Osteoblast (primary cell): ENCODE measurements around the gene PITPNC1. TPM values are rescaled to one million over a fixed set of nuclear protein-coding genes. Genes with fewer than 3 reads are reported as not detected.

Experiments
- DNase-seq: peaks from one replicate; pipeline ENCODE4 v3.0.0; 2011; ENCODE audit warnings: low spot score, mixed read lengths; ENCODE audit not compliant: insufficient read length; ENCODE audit errors: missing footprints
- H2AFZ ChIP-seq: 2 replicates; pipeline ENCODE4 v1.6.0; 2011; ENCODE audit warnings: mild to moderate bottlenecking, low read length
- H3K27ac ChIP-seq: 2 replicates; pipeline ENCODE4 v1.5.1; 2011; ENCODE audit warnings: mild to moderate bottlenecking, low read depth, low read length, moderate library complexity
- H3K27me3 ChIP-seq: 2 replicates; pipeline ENCODE4 v1.6.0; 2012; ENCODE audit warnings: mild to moderate bottlenecking, control low read depth, inconsistent platforms, low read length, moderate library complexity; ENCODE audit not compliant: insufficient read depth
- H3K36me3 ChIP-seq: 2 replicates; pipeline ENCODE4 v1.5.1; 2011; ENCODE audit warnings: mild to moderate bottlenecking, low read length, control low read depth, moderate library complexity; ENCODE audit not compliant: insufficient read depth
- H3K4me1 ChIP-seq: 2 replicates; pipeline ENCODE4 v1.5.1; 2011; ENCODE audit warnings: mild to moderate bottlenecking, low read length, control low read depth, moderate library complexity; ENCODE audit not compliant: insufficient read depth
- H3K4me2 ChIP-seq: 2 replicates; pipeline ENCODE4 v1.6.0; 2011; ENCODE audit warnings: mild to moderate bottlenecking, low read length; ENCODE audit not compliant: insufficient read depth
- H3K4me3 ChIP-seq: fragments of 200-600 bp; sonication (generic); 3 replicates; pipeline ENCODE4 v1.5.1; 2012; ENCODE audit warnings: mild to moderate bottlenecking, low read length, inconsistent platforms; ENCODE audit not compliant: insufficient read depth
- H3K79me2 ChIP-seq: 2 replicates; pipeline ENCODE4 v1.6.0; 2012; ENCODE audit warnings: mild to moderate bottlenecking, low read length, control low read depth, inconsistent platforms; ENCODE audit not compliant: insufficient read depth
- H3K9me3 ChIP-seq: 2 replicates; pipeline ENCODE4 v1.5.1; 2011; ENCODE audit warnings: low read depth, low read length, control low read depth
- H4K20me1 ChIP-seq: 2 replicates; pipeline ENCODE4 v1.6.0; 2012; ENCODE audit warnings: mild to moderate bottlenecking, low read length, control low read depth; ENCODE audit not compliant: insufficient read depth
- total RNA-seq: library from RNA; depleted of rRNA; stranded (reverse); fragments of >200 nt; gene quantifications from 2 replicates; pipeline ENCODE4 v1.2.3, GENCODE V29; 2012
- TF ChIP-seq, protein P1 (sequence below): IDR thresholded peaks from 2 replicates; pipeline ENCODE4 v1.5.1; 2011; ENCODE audit warnings: mild to moderate bottlenecking, low read depth, low read length, moderate library complexity; ENCODE audit errors: extremely low read depth

Gene PITPNC1
- total RNA-seq, 1 donor, result 6.2 TPM

DNA sequence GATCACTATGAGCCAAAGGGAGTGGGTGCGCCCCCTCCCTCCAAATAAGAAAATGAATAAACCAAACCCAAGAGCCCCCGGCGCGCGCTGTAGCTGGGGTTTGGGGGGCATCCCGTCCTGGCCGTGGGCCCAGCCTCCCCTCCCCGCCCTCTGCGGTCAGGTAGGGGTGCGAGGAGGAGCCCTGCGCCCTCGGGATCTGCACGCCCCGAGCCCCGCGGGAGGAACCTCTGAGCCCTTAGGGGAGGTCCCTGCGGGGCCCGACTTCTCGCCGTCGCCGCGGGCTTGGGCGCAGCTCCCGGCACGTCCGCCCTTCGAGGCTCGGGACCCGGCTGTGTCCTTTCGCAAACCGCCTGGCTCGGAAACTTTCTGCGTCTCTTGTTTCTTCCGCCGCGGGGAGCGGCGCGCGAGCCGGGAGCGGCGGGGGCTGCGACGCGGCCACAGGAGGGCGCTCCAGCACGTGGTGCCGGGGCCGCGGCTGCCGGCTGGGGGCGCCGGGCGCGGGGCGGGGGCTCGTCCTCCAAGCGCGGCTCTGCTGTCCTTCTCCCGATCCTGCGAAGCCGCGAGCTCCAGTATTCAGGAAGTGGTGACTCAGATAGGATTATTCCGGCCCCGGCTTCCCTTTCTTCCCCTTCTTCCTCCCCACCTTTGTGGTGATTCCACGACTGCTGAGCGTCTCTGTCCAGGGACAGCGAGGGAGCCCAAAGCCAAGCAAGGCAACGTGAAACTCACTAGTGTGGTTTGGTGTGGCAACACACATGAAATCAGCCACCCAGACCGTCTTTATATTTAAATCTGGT, 1.6 kb downstream of the PITPNC1 start:
- peaks cover 18% of the 10 kb centered on the region for H3K4me1 ChIP-seq
- no peaks in the 10 kb centered on the region for H3K9me3 ChIP-seq
- H3K27me3 ChIP-seq, result no peaks in the 10 kb centered on the region
- H3K79me2 ChIP-seq, result peaks cover 22% of the 10 kb centered on the region
- H4K20me1 ChIP-seq, result peaks cover 2% of the 10 kb centered on the region
- H3K4me2 ChIP-seq, result peak overlapping the region; percentile 100
- DNase-seq, result peak; percentile 95
- no peaks in the 10 kb centered on the region for H3K36me3 ChIP-seq
- H3K4me3 ChIP-seq, result peak overlapping the region; percentile 88
- TF ChIP-seq, protein P1, sequence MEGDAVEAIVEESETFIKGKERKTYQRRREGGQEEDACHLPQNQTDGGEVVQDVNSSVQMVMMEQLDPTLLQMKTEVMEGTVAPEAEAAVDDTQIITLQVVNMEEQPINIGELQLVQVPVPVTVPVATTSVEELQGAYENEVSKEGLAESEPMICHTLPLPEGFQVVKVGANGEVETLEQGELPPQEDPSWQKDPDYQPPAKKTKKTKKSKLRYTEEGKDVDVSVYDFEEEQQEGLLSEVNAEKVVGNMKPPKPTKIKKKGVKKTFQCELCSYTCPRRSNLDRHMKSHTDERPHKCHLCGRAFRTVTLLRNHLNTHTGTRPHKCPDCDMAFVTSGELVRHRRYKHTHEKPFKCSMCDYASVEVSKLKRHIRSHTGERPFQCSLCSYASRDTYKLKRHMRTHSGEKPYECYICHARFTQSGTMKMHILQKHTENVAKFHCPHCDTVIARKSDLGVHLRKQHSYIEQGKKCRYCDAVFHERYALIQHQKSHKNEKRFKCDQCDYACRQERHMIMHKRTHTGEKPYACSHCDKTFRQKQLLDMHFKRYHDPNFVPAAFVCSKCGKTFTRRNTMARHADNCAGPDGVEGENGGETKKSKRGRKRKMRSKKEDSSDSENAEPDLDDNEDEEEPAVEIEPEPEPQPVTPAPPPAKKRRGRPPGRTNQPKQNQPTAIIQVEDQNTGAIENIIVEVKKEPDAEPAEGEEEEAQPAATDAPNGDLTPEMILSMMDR, result peak; percentile 51
- peak overlapping the region; percentile 92 for H3K27ac ChIP-seq
- H2AFZ ChIP-seq, result peak overlapping the region; percentile 86

DNA sequence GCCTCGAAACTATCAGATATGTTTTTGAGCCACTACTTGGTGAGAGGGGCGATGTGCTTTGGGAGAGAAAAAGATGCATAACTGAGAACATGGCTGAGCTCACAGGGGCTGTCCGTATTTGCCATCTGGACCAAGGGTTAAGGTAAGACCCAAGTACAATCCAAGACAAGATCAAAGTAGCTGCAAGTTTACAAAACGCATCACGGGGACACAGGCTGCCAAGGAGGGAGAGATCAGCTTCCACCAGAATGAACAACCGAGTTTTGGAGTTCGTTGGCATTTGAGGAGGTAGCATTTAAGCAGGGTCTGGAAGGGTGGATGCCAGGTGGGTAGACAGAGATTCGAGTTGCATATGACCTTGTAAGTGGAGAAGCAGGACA, 2.2 kb downstream of the PITPNC1 start:
- Histone ChIP-seq H2AFZ (peak overlapping the region; percentile 86), H3K9me3 (no peaks in the 10 kb centered on the region), H4K20me1 (peaks cover 2% of the 10 kb centered on the region), H3K27me3 (no peaks in the 10 kb centered on the region), H3K36me3 (no peaks in the 10 kb centered on the region), H3K79me2 (peaks cover 25% of the 10 kb centered on the region), H3K4me3 (peak overlapping the region; percentile 88), H3K4me1 (peaks cover 18% of the 10 kb centered on the region), H3K4me2 (peak overlapping the region; percentile 100), H3K27ac (peak overlapping the region; percentile 76)
- TF ChIP-seq, protein P1, result no peak
- DNase-seq, result no peak

DNA sequence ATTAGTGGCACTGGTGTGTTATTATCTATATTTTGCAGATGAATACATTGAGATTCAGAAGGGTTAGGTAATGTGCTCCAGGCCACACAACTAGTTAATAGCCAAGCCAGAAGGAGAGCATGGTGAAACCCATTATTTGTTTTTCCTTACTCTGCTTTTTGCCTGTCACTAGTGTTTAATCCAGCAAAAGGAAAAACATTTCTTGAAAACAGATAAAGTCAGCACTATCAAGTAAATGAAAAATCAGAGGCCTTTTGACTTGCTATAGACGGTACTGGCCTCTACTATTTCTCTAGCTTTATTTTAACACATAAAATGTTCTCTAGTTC, 4.8 kb downstream of the PITPNC1 start:
- Histone ChIP-seq H3K79me2 (peaks cover 37% of the 10 kb centered on the region), H3K36me3 (no peaks in the 10 kb centered on the region), H3K4me1 (peaks cover under 1% of the 10 kb centered on the region), H3K9me3 (no peaks in the 10 kb centered on the region), H4K20me1 (no peaks in the 10 kb centered on the region), H3K4me3 (no peak overlapping the region), H3K27ac (no peak overlapping the region), H3K4me2 (no peak overlapping the region), H2AFZ (no peak overlapping the region), H3K27me3 (no peaks in the 10 kb centered on the region)
- DNase-seq, result no peak
- TF ChIP-seq, protein P1, result no peak

DNA sequence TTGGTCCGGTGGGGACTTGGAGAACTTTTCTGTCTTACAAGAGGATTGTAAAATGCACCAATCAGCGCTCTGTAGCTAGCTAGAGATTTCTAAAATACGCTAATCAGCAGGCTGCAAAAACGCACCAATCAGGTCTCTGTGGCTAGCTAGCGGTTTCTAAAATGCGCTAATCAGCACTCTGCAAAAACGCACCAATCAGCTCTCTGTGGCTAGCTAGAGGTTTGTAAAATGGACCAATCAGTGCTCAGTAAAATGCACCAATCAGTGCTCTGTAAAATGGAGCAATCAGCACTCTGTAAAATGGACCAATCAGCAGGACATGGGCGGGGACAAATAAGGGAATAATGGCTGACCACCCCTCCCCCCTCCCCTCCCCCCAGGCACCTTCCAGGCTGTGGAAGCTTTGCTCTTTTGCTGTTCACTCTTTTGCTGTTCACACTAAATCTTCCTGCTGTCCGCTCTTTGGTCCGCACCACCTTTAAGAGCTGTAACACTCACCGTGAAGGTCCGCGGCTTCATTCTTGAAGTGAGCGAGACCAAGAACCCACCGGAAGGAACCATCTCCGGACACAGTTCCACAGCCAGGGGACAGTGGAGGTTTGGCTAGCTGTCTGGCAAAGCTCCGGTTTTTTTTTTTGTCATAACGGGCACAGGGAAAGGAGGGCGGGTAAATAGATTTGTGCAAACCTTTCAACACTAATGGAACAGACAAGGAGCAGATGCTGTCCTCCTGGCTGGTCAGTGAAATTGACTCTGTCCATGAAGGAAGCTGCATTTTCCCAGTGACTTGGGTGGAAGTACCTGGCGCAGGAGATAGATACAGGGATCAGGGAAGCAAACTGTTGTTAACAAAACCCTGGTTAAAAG, 8.3 kb downstream of the PITPNC1 start:
- no peaks in the 10 kb centered on the region for H3K36me3 ChIP-seq
- TF ChIP-seq, protein P1, result no peak
- no peaks in the 10 kb centered on the region for H3K9me3 ChIP-seq
- H3K27ac ChIP-seq, result no peak overlapping the region
- H3K4me3 ChIP-seq, result no peak overlapping the region
- H2AFZ ChIP-seq, result no peak overlapping the region
- H3K27me3 ChIP-seq, result no peaks in the 10 kb centered on the region
- DNase-seq, result no peak
- H4K20me1 ChIP-seq, result no peaks in the 10 kb centered on the region
- H3K4me1 ChIP-seq, result peaks cover 9% of the 10 kb centered on the region
- peaks cover 43% of the 10 kb centered on the region for H3K79me2 ChIP-seq
- H3K4me2 ChIP-seq, result no peak overlapping the region
